Esophagus squamous epithelium (tissue), 4 donors: ENCODE data around the gene PCDHGA1.

Experiments
- POLR2A ChIP-seq, 4 donors: fragments of 450-650 bp; IDR thresholded peaks; one replicate each; pipeline ENCODE4 v1.6.1; 2017; ENCODE audit warnings: antibody characterized with exemption in 4 of 4, mild to moderate bottlenecking in 4 of 4, moderate library complexity in 3 of 4
- TF ChIP-seq, protein P1 (sequence below), 6 experiments: fragments of 450-650 bp in 4 of 6; fragments of 200-600 bp in 2 of 6; sonication (generic) in 2 of 6; IDR thresholded peaks; one replicate each; pipeline ENCODE4 v1.5.1; 2016 to 2019; ENCODE audit warnings: antibody characterized with exemption in 6 of 6, mild to moderate bottlenecking in 4 of 6, moderate library complexity in 4 of 6

GRCh38 chr5:141366016-141366896 lies 35.9 kb downstream of the PCDHGA1 start:
- TF ChIP-seq, protein P1, sequence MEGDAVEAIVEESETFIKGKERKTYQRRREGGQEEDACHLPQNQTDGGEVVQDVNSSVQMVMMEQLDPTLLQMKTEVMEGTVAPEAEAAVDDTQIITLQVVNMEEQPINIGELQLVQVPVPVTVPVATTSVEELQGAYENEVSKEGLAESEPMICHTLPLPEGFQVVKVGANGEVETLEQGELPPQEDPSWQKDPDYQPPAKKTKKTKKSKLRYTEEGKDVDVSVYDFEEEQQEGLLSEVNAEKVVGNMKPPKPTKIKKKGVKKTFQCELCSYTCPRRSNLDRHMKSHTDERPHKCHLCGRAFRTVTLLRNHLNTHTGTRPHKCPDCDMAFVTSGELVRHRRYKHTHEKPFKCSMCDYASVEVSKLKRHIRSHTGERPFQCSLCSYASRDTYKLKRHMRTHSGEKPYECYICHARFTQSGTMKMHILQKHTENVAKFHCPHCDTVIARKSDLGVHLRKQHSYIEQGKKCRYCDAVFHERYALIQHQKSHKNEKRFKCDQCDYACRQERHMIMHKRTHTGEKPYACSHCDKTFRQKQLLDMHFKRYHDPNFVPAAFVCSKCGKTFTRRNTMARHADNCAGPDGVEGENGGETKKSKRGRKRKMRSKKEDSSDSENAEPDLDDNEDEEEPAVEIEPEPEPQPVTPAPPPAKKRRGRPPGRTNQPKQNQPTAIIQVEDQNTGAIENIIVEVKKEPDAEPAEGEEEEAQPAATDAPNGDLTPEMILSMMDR (IDR thresholded peaks at IDR 0.05) = no peak
- no peak for TF ChIP-seq POLR2A (IDR thresholded peaks at IDR 0.05)
